IMR-90 (cell line): ENCODE measurements around the gene SLC18B1. TPM values are rescaled to one million over a fixed set of nuclear protein-coding genes. Genes with fewer than 3 reads are reported as not detected.

Experiments
- ATAC-seq: fragments of 200-7000 bp; cut with Tn5 transposase; 2 replicates; pipeline ENCODE4 v1.9.1; 2020; ENCODE audit warnings: low read depth, mild to moderate bottlenecking, moderate library complexity
- BruUV-seq: library from RNA; stranded (reverse); fragments of 400-500 nt; replicated peaks from 2 replicates; lab custom pipeline; 2021; lab: Mats Ljungman, UMichigan
- CTCF ChIA-PET: fragments of 300-600 bp; formaldehyde crosslinking; extraction: SDS; loops from one replicate; lab custom pipeline; 2021; ENCODE audit warnings: antibody characterized with exemption; lab: Yijun Ruan, JAX
- POLR2A ChIA-PET: fragments of 300-600 bp; sonication (Branson Sonifier 250); formaldehyde crosslinking; loops from one replicate; lab custom pipeline; 2022; ENCODE audit warnings: antibody characterized with exemption; ENCODE audit not compliant: unreplicated experiment; lab: Charles Lee
- DNase-seq: peaks from one replicate; pipeline ENCODE4 v3.0.0; 2013
- H2AFZ ChIP-seq: replicated peaks from 2 replicates; pipeline ENCODE3; 2013; ENCODE audit warnings: low read length, mild to moderate bottlenecking; ENCODE audit not compliant: poor library complexity
- H2AK5ac ChIP-seq: 2 replicates; pipeline ENCODE4 v1.6.1; 2013; ENCODE audit warnings: low read depth, low read length, inconsistent platforms
- H2AK9ac ChIP-seq: replicated peaks from 2 replicates; pipeline ENCODE3; 2013; ENCODE audit warnings: mild to moderate bottlenecking, low read depth, low read length, moderate library complexity; ENCODE audit not compliant: poor library complexity
- H2BK120ac ChIP-seq: 2 replicates; pipeline ENCODE4 v1.6.1; 2013; ENCODE audit warnings: low read depth, low read length, inconsistent platforms
- H2BK15ac ChIP-seq: 3 replicates; pipeline ENCODE4 v1.6.1; 2013; ENCODE audit warnings: low read depth, low read length, inconsistent platforms
- H2BK20ac ChIP-seq: 2 replicates; pipeline ENCODE4 v1.6.1; 2013; ENCODE audit warnings: low read depth, mild to moderate bottlenecking, inconsistent platforms, low read length, moderate library complexity
- H2BK5ac ChIP-seq: 2 replicates; pipeline ENCODE4 v1.6.1; 2013; ENCODE audit warnings: mild to moderate bottlenecking, low read depth, low read length, inconsistent platforms; ENCODE audit not compliant: poor library complexity, severe bottlenecking
- H3K14ac ChIP-seq: replicated peaks from 2 replicates; pipeline ENCODE4 v1.6.1; 2013; ENCODE audit warnings: low read depth, low read length, inconsistent platforms
- H3K18ac ChIP-seq: 2 replicates; pipeline ENCODE4 v1.6.1; 2013; ENCODE audit warnings: low read depth, low read length, control low read depth
- H3K23ac ChIP-seq: 2 replicates; pipeline ENCODE4 v1.6.1; 2013; ENCODE audit warnings: low read depth, low read length, inconsistent platforms
- H3K27ac ChIP-seq: 2 replicates; pipeline ENCODE4 v1.5.1; 2013; ENCODE audit warnings: mild to moderate bottlenecking, control low read depth, low read length; ENCODE audit not compliant: insufficient read depth
- H3K27me3 ChIP-seq: 2 replicates; pipeline ENCODE4 v1.6.1; 2013; ENCODE audit warnings: low read length; ENCODE audit not compliant: control insufficient read depth, insufficient read depth
- H3K36me3 ChIP-seq: 2 replicates; pipeline ENCODE4 v1.6.1; 2013; ENCODE audit warnings: low read length, mixed read lengths; ENCODE audit not compliant: control insufficient read depth, insufficient read depth
- H3K4ac ChIP-seq: 2 replicates; pipeline ENCODE4 v1.6.1; 2013; ENCODE audit warnings: low read depth, low read length, inconsistent platforms
- H3K4me1 ChIP-seq: 2 replicates; pipeline ENCODE4 v1.6.1; 2013; ENCODE audit warnings: low read length, mixed read lengths; ENCODE audit not compliant: control insufficient read depth, insufficient read depth
- H3K4me2 ChIP-seq: 2 replicates; pipeline ENCODE4 v1.6.1; 2013; ENCODE audit warnings: low read depth, mild to moderate bottlenecking, control low read depth, low read length, moderate library complexity
- H3K4me3 ChIP-seq: 2 replicates; pipeline ENCODE4 v1.5.1; 2013; ENCODE audit warnings: low read depth, mild to moderate bottlenecking, control low read depth, low read length, moderate library complexity; ENCODE audit not compliant: insufficient read depth
- H3K56ac ChIP-seq: 2 replicates; pipeline ENCODE4 v1.6.1; 2013; ENCODE audit warnings: low read length, inconsistent platforms; ENCODE audit not compliant: insufficient read depth; ENCODE audit errors: extremely low read depth
- H3K79me1 ChIP-seq, 2 experiments: 2 replicates each; pipeline ENCODE4 v1.6.1; 2013; ENCODE audit warnings: low read length in 2 of 2, inconsistent platforms in 1 of 2, low read depth in 1 of 2
- H3K9ac ChIP-seq: 2 replicates; pipeline ENCODE4 v1.6.1; 2013; ENCODE audit warnings: low read depth, low read length, control low read depth
- H3K9me1 ChIP-seq: 2 replicates; pipeline ENCODE4 v1.6.1; 2013; ENCODE audit warnings: low read length, inconsistent platforms; ENCODE audit not compliant: insufficient read depth
- H3K9me3 ChIP-seq: 2 replicates; pipeline ENCODE4 v1.6.1; 2013; ENCODE audit warnings: low read length; ENCODE audit not compliant: control insufficient read depth, insufficient read depth
- H4K20me1 ChIP-seq: 2 replicates; pipeline ENCODE4 v1.6.1; 2013; ENCODE audit warnings: low read length, inconsistent platforms; ENCODE audit not compliant: insufficient read depth
- H4K5ac ChIP-seq: 2 replicates; pipeline ENCODE4 v1.6.1; 2013; ENCODE audit warnings: mild to moderate bottlenecking, low read depth, low read length, control low read depth
- H4K8ac ChIP-seq, 2 experiments: 2 replicates each; pipeline ENCODE4 v1.6.1; 2013; ENCODE audit warnings: low read depth in 2 of 2, low read length in 2 of 2, control low read depth in 1 of 2, inconsistent platforms in 1 of 2
- H4K91ac ChIP-seq: 2 replicates; pipeline ENCODE4 v1.6.1; 2013; ENCODE audit warnings: low read depth, low read length, inconsistent platforms; ENCODE audit not compliant: insufficient read depth
- BHLHE40 ChIP-seq: fragments of 150-350 bp; IDR thresholded peaks from 2 replicates; pipeline ENCODE4 v1.6.1; 2016; ENCODE audit warnings: mild to moderate bottlenecking, low read depth, low read length
- CEBPB ChIP-seq: IDR thresholded peaks from 2 replicates; pipeline ENCODE4 v1.6.1; 2012; ENCODE audit warnings: low read depth, low read length, improper control_type of control experiment
- CHD1 ChIP-seq: IDR thresholded peaks from 2 replicates; pipeline ENCODE4 v1.6.1; 2012; ENCODE audit warnings: low read depth, low read length, improper control_type of control experiment
- CTCF ChIP-seq: conservative IDR thresholded peaks from 2 replicates; pipeline ENCODE4 v1.5.1; 2012; ENCODE audit warnings: mild to moderate bottlenecking, low read depth, low read length, improper control_type of control experiment
- ELK1 ChIP-seq: fragments of 150-350 bp; IDR thresholded peaks from 2 replicates; pipeline ENCODE4 v1.6.1; 2016; ENCODE audit warnings: low read depth, mild to moderate bottlenecking, low read length, moderate library complexity, borderline replicate concordance
- FOS ChIP-seq: fragments of 150-350 bp; IDR thresholded peaks from 2 replicates; pipeline ENCODE4 v1.6.1; 2016; ENCODE audit warnings: low read depth, low read length
- MAFK ChIP-seq: IDR thresholded peaks from 2 replicates; pipeline ENCODE4 v1.6.1; 2012; ENCODE audit warnings: low read depth, low read length, improper control_type of control experiment
- MAZ ChIP-seq: IDR thresholded peaks from 2 replicates; pipeline ENCODE4 v1.6.1; 2012; ENCODE audit warnings: low read depth, mild to moderate bottlenecking, low read length, improper control_type of control experiment, moderate library complexity, borderline replicate concordance
- MXI1 ChIP-seq: IDR thresholded peaks from 2 replicates; pipeline ENCODE4 v1.6.1; 2012; ENCODE audit warnings: low read depth, mild to moderate bottlenecking, low read length, moderate library complexity, borderline replicate concordance
- NFE2L2 ChIP-seq: fragments of 150-350 bp; IDR thresholded peaks from 2 replicates; pipeline ENCODE4 v1.6.1; 2016; ENCODE audit warnings: low read depth, mild to moderate bottlenecking, low read length
- POLR2A ChIP-seq: IDR thresholded peaks from 2 replicates; pipeline ENCODE4 v1.6.1; 2012; ENCODE audit warnings: mild to moderate bottlenecking, low read depth, low read length
- RAD21 ChIP-seq: IDR thresholded peaks from 2 replicates; pipeline ENCODE4 v1.6.1; 2012; ENCODE audit warnings: low read length, improper control_type of control experiment
- RCOR1 ChIP-seq: IDR thresholded peaks from 2 replicates; pipeline ENCODE4 v1.6.1; 2012; ENCODE audit warnings: mild to moderate bottlenecking, low read length, improper control_type of control experiment; ENCODE audit not compliant: insufficient replicate concordance
- RFX5 ChIP-seq: IDR thresholded peaks from 2 replicates; pipeline ENCODE4 v1.8.0; 2012; ENCODE audit warnings: low read depth, mild to moderate bottlenecking, low read length, moderate library complexity
- SMC3 ChIP-seq: fragments of 150-350 bp; IDR thresholded peaks from 2 replicates; pipeline ENCODE4 v1.6.1; 2016; ENCODE audit warnings: low read depth, mild to moderate bottlenecking, antibody characterized with exemption, low read length, moderate library complexity
- USF2 ChIP-seq: fragments of 150-350 bp; IDR thresholded peaks from 2 replicates; pipeline ENCODE4 v1.6.1; 2017; ENCODE audit warnings: mild to moderate bottlenecking, antibody characterized with exemption, low read length, low read depth
- WGBS, 2 experiments: methylation state at CpG; one replicate each; pipeline versions ENCODE4 v1.1.5 to v1.1.7; 2013; ENCODE audit warnings: missing lambda C conversion rate in 2 of 2; ENCODE audit not compliant: insufficient read length in 1 of 2; ENCODE audit errors: extremely low coverage in 2 of 2; 5-methylcytosine and 5-hydroxymethylcytosine counted together
- dilution Hi-C: fragments of 300-500 bp; cut with HindIII; formaldehyde crosslinking; loops from one replicate; pipeline ENCODE4 v1.14.3; 2018; ENCODE audit warnings: low sequenced_read_pairs; ENCODE audit not compliant: unreplicated experiment
- in situ Hi-C: fragments of 300-500 bp; cut with MboI; formaldehyde crosslinking; loops from 3 replicates; pipeline ENCODE4 v1.14.3; 2019; ENCODE audit warnings: low sequenced_read_pairs, inconsistent platforms, mixed read lengths
- intact Hi-C: fragments of 100-400 bp; cut with micrococcal nuclease; formaldehyde crosslinking; loops from 2 replicates; pipeline ENCODE4 v1.10.0; 2022
- polyA plus RNA-seq, 3 experiments: library from polyadenylated mRNA; depleted of rRNA; stranded (reverse); fragments of >200 nt; gene quantifications; 2 replicates each; pipeline ENCODE4 v1.2.3, GENCODE V29; 2012; ENCODE audit warnings: low replicate concordance in 1 of 3
- total RNA-seq: library from RNA; depleted of rRNA; stranded (reverse); fragments of >200 nt; gene quantifications from 2 replicates; pipeline ENCODE4 v1.2.3, GENCODE V29; 2012

Gene SLC18B1
- total and polyA plus RNA-seq, 2 of the 4 experiments (the other 2 are of a cell fraction), result 2.4 to 2.5 TPM

- Histone ChIP-seq H2AK9ac (no peak overlapping the region), H3K4ac (no peak overlapping the region), H4K20me1 (no peaks in the 10 kb centered on the region), H3K14ac (no peak overlapping the region), H3K9ac (no peak overlapping the region), H4K8ac (peak overlapping the region in 1 of 2 experiments; percentile 35; a peak in 1 of 4 replicates), H3K4me3 (no peak overlapping the region), H4K91ac (no peak overlapping the region), H2BK120ac (no peak overlapping the region), H3K27ac (no peak overlapping the region), H3K9me1 (no peaks in the 10 kb centered on the region), H2BK15ac (no peak overlapping the region), H3K56ac (no peak overlapping the region), H3K18ac (peak overlapping the region; percentile 16; the same call in 1 of the 2 replicates), H2AK5ac (no peak overlapping the region), H2BK20ac (no peak overlapping the region), H3K79me1 (no peaks in the 10 kb centered on the region), H3K4me2 (no peak overlapping the region), H3K36me3 (no peaks in the 10 kb centered on the region), H2BK5ac (no peak overlapping the region), H3K27me3 (no peaks in the 10 kb centered on the region), H3K4me1 (peaks cover 2% of the 10 kb centered on the region; the same call in 1 of the 2 replicates), H2AFZ (peak overlapping the region; percentile 44), H4K5ac (0 out of 2 replicates have a peak overlapping the region, but pooled peaks have one; percentile 16), H3K23ac (no peak overlapping the region), H3K9me3 (no peaks in the 10 kb centered on the region)
- no CpG with 5 or more reads among the region's 2 CpGs for WGBS, 2 experiments
- dilution Hi-C loops, result no loop called here
- intact Hi-C loops, result no loop called here
- in situ Hi-C loops, result loop anchor here (25.0 kb wide), 1 partner anchor 101 kb away; the partner anchor contains the start of gene TAAR1
- BruUV-seq, result no TSS peak
- ATAC-seq (no peak), DNase-seq (no peak)
- ChIA-PET POLR2A (interaction anchor here (1.5 kb wide), 1 partner anchor 93 kb away, joined by 8 read pairs; no protein-coding TSS in a partner anchor), CTCF (interaction anchor here (0.8 to 2.4 kb wide), 2 partner anchors 18 to 483 kb away, joined by 3 to 8 read pairs; no protein-coding TSS in a partner anchor)
- TF ChIP-seq ELK1 (no peak), BHLHE40 (no peak), MAFK (no peak), FOS (no peak), MAZ (no peak), RFX5 (no peak), CTCF (no peak), NFE2L2 (no peak), CEBPB (no peak), POLR2A (no peak), RAD21 (no peak), USF2 (no peak), MXI1 (no peak), SMC3 (no peak), CHD1 (no peak), RCOR1 (no peak)
Measured at GRCh38 chr6:132763269-132763668, 35.2 kb downstream of the SLC18B1 start.
